Renal pelvis (tissue), 3 donors: Measurements from ENCODE around the gene CGGBP1. TPM values are rescaled to one million over a fixed set of nuclear protein-coding genes. Genes with fewer than 3 reads are reported as not detected.

Experiments
- polyA plus RNA-seq, 3 donors: library from polyadenylated mRNA; unstranded; fragments of 120-200 nt; gene quantifications; one replicate each; pipeline ENCODE4 v1.2.1, GENCODE V29; 2013; ENCODE audit not compliant: insufficient read length in 3 of 3

The CGGBP1 gene
- polyA plus RNA-seq, 3 donors = 137 to 156 (median 140) TPM

Other genes starting within 250 kb of the CGGBP1 start
- 10 to 100 TPM; 18.6 to 20.2 (median 18.6) TPM for gene ZNF654, start 250 bp upstream of the CGGBP1 start, polyA plus RNA-seq
- gene C3orf38, start 91.0 kb upstream of the CGGBP1 start, polyA plus RNA-seq = 10 to 100 TPM; 26.4 to 28.2 (median 27.4) TPM